T follicular helper cell (primary cell): Measurements from ENCODE around the gene LRBA.

Experiments used
- DNase-seq: peaks from one replicate; pipeline ENCODE4 v3.0.0-alpha.2; 2020; ENCODE audit warnings: low read depth

The LRBA gene

DNA sequence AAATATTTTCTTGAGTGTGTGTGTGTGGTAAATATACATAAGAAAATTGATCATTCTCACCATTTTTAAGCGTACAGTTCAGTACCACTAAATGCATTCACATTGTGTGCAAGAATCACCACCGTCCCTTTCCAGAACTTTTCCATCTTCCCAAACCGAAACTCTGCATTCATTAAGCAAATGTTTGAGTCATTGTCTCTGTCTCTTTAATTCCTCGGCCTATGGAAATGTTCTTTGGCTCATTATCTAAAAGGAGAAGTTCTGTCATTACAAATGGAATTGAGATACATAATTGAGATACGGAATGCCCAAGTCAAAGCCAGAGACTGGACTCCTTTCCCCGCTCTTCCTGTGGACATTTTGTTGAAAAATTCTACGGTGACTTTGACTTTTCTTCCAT, 767.9 kb downstream of the LRBA start:
- DNase-seq = no peak

DNA sequence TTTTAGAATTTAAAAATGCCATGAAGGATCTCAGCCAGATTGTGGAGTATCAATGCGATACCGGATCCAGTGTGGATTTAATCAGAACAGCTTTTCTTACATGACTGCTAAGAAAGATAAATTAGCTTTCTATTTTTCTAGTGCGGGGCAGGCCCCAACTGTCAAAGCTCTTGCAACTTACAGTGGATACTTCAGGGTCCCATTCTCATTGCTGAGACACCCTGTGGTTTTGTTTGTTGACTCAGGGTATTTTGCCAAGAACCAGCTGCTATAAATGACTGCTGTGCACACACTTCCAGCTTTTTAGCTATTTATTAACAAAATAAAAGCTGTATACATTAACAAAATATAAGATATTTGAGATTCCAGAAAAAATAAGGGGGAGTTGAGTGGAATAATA, 770.5 kb downstream of the LRBA start:
- no peak for DNase-seq

DNA sequence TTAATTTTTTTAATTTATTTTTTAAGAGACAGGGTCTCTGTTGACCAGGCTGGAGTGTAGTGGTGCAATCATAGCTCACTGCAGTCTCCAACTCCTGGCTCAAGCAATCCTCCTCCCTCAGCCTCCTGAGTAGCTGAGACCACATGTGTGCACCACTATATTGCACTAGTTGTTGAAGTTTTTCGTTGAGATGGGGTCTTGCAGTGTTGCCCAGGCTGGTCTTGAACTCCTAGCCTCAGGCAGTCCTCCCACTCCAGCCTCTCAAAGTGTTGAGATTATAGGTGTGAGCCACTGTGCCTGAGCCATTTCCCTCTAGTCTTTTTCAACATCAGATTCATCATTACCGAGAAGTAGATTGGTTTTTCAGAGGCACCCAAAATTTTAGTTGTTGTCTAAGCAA, 771.2 kb downstream of the LRBA start:
- DNase-seq = no peak

DNA sequence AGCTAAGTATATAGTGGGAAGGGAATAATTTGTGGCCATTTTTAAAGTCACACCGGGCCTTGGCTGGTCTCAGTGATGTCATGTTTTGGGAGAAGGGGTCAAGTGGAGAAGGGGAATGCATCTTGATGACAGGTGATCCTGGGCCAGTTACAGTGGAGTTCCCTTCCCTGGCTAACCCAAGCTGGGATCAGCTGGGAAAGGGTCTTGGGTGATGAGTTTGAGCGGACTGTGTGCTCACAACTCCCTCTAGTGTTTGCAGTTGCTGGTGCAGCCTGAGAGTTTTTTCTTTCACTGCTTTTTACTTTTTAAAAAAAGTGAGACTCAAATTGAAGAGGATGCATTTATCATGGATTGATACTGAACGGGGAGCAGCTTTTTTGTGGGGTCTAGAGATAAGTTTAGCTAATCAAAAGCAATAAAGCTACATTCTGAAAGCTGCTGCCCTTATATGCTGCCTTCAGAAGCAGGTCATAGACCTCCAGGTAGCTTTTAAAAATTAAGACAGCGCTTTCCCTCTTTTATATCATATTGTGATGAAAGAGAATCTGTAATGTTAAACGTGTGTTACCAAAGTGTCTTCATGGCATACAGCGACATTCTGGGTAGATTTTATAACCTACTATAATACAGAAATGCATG, 772.1 kb downstream of the LRBA start:
- DNase-seq = no peak

DNA sequence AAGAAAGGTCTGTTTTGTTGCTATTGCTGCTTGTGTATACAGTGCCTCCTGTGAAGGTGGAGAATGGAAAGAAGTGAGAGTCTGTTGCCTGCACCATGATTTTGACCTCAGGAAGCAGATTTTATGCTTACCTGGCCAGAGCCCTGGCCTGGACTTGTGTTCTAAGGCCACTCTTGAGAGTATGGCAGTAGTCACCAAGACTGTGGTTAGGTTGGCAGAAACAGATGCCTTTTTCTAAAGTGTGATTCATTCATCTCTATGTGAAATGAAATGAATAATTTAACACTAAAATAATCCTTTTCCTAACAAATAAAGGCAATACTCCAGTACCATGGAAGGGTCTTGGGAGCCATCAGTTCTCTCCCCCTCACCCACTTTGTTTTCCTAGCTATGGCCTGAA, 775.1 kb downstream of the LRBA start:
- DNase-seq = no peak

DNA sequence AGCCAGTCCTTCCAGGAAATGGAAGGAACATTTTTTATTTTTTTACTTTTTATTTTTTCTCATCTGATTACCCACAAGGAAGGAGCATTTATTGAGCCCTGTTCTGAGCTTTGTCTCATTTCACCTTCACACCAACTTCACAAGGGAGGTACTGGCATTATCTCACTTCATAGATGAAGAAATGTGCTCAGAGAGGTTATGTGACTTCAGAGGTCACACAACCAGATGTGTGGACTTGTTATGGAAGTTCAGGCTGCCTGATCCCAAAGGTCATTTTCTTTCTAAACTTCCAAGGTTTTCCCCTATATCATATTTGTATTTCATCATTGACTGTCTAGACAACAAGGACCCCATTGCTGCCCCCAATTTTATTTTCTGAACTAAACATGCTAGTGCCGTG, 776.5 kb downstream of the LRBA start:
- DNase-seq = no peak

DNA sequence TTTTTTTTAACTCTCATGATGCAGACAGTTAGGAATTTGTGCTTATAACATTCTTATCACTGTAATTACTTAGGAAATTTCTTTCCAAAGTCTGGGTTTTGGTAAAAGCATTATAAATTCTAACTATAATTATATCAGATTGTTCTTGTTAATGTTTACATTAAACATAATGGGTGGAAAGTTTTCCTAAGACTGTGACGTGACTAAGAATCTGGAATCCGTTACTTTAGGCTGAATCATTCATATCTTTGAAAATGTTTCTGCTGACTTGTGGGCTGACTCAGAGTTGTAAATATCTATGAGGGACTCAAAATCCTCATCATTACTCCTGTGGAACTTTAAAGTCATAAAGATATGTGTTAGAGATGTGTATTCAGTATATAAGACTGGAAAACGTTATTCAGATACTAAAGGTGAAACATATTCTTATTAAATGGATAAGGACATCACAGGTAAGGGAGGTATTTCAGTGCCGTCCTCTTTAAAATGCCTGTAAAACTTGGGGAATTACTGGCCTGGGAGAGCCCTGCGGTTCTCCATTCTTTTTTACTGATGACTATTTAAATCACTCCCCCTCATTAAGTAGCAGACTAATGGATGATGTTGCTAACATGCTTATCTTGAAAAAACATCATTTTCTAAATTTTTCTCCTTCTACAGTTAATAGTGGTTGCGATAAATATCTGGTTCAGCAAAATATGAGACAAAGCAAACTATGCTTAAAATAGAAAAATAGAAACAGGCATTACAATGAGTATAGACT, 777.8 kb downstream of the LRBA start:
- no peak for DNase-seq

DNA sequence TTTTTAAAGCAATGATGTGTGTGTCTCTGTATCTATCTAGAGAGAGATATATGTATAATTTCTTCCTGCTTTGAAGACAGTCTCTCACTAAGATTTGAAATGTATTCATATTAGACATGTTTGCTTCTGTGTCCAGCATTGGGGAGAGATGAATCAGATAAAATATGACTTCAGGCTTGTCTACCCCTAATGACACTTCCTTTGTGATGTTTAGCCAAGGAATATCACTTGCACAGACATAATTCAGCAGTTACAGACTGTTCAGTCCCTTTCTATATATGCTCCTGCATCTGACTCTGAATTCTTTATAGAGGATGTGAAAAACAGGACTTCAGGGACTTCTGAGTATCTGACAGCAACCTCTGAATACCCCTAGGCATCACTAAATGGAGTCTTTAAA, 778.5 kb downstream of the LRBA start:
- no peak for DNase-seq

DNA sequence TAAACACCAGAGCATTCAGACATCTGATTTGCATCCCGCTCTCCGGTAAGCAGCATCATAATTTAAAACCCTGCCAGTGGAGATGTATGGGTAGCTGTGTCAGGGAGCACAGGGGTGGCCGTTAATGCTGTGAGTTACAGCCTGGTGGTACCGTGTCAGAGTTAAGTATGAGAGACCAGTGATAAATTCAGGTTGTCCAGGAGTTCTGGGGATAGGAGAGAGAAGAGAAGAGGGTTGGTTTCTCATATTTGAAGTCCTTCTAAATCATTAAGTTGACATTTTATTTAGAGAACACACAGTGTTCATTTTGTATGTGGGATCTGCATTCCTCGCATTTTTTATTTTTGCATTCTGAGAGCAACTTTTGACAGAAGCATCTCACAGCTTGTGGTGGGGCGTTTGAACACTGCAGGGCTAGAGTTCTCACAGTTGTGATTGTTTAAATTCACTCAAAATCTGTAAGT, 779.2 kb downstream of the LRBA start:
- no peak for DNase-seq

DNA sequence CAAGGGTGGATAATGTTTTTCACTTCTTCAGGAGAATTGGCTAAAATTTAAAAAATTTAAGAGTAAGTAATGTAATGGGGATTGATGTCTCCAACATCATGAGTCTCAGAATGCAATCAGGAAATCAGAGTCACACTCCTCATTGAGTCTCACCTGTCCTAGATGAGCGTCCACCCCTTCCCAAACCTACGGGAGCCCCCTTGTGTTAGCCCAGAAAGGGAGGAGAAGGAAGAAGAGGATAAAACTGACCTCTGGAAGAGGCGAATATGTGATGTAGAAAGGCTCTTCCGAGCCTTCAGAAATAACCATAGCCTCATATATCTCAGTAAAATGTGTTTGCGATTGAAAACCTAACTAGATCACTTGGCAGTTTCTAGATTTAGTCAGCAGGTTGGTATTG, 779.8 kb downstream of the LRBA start:
- DNase-seq = no peak

DNA sequence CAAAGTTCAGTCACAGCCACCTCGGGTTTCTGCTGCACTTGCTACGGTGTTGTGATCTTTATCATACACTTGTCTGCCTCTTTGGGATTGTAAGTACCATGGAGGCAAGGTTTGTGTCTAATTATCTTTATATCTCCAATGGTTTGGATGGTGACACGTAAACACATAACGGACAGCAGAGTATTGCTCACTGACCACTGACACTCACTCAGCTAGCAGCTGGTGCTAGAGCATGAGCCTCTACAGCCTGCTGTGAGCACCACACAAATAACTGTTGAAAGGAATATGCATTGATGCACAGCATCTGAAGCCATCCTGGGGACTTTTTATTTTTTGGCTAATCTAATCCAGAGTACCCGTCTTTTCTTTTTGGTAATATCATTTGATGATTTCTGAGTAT, 780.8 kb downstream of the LRBA start:
- no peak for DNase-seq

DNA sequence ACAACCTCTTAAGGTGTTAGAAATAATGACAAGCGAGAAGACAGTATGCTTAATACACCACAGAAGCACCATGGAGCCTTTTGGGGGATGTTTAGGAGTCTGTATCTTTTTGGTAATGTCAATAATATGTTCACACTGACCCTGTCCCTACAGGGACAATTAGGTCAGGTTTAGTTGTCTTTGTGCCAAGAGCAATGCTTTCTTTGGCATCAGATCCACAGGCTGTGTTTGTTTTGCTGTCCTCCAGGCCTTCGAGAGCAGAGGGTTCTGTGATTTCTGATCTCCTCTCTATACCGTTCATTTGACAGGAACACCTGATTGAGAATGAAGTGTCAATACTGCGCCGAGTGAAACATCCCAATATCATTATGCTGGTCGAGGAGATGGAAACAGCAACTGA, 783.1 kb downstream of the LRBA start:
- DNase-seq = no peak

DNA sequence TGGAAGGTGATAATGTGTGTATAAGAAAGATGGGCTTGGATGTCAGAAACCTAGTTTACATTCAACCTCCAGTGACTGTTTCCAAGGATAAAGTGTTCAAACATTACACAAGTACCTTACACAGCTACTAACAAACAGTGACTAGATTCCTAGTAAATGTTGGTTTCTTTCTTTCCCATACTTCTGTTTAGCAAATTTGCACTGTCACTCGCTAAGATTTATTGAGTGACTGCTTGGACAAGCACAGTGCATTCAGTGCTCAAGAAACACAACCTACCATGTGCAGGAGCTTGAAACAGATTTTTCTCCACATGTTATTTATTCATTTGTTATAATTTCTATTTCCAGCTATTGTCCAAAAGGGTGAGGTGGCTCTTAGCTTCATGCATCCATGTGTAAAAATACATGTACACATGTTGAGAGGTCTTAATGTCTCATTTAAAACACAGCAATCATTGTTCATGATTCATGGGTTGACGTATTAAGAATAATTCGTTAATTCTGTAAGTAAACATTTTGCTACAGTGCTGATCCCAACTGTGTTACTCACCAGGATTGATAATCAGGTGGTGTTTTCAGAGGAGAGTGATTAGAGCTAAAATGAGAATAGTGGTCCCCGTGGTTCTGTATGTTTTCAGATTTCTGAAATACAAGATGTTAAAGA, 783.8 kb downstream of the LRBA start:
- no peak for DNase-seq

DNA sequence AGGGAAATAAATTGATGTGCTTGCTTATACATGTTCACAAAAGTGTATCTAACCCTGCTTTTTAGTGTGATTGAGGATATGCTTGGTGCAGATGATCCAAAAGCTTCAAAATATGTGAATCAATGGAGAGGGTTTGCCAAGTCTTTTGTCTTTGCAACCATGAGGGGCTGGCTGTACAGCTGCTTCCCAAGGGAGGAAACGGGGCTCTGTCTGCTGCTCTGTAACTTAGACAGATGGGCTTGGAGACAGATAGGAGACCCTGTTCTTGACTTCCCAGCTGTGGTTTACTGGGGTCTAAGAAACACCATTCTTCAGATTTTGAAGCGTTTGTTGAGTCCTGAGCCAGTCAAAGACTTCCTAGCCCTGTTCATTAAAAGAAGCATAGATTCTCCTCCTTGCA, 784.5 kb downstream of the LRBA start:
- no peak for DNase-seq

DNA sequence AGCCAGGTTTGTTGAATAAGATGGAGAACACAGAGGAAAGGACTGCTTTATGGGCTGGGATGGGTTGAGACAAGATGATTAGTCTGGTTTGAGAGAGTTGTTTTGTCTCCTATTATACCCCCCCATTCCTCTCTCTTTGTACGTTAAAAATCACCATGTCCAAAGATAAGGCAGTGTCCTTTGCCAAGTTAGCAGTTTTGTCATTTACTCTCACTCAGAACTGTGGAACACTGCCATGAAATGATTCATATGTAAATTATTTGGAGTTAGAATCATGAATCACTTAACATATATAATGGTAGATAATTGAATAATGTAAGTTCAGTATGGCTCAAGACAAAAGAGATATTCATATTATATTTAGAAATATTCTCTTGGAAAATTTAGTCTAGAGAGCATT, 785.6 kb downstream of the LRBA start:
- no peak for DNase-seq

DNA sequence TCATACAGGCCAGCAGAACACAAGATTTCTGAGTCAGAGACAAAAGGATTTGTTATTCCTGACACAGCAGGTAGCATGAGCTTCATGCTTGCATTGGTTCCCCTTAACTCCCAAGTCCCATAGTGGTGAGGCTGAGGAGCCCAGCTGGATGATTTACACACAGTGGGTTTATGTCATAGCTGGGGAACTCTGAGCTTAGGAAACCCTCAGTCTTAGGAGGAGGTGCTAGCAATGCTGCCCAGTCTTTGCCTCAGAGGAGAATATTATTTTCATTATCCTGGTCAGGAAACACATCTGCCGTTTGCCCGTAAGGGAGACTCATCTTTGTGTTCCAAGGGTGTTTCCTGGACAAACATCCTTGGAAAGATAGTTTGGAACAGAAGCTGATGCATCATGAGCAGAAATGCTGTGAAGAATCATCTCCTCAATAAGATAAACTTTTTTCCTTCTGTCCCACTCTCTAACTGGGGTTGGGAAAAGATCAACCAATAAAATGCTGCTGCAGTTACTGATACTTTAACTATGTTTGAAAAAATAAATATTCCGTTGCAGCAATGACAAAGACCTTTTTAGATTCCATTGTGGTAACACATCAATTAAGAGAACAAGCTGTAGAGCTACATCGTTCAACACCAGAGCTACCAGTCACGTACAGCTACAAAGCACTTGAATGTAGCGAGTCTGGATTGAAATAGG, 790.0 kb downstream of the LRBA start:
- no peak for DNase-seq

DNA sequence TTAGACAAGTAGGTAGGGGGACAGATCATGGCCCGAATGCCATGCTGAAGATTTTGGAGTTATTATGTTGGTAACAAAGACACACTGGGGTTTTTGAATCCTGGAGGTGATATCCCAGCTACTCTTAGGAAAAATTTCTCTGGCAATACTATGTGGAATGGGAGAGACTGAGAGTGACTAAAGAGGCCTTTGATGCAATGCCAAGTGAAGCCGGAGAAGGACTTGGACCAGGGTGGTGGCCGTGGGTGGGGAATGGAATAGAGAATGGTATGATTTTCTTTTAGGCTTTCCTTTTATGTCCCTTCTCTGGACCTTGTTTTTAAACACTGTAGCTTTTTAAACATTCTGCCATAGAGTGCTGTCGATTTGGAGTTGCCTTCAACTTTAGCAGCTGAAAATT, 795.2 kb downstream of the LRBA start:
- no peak for DNase-seq

DNA sequence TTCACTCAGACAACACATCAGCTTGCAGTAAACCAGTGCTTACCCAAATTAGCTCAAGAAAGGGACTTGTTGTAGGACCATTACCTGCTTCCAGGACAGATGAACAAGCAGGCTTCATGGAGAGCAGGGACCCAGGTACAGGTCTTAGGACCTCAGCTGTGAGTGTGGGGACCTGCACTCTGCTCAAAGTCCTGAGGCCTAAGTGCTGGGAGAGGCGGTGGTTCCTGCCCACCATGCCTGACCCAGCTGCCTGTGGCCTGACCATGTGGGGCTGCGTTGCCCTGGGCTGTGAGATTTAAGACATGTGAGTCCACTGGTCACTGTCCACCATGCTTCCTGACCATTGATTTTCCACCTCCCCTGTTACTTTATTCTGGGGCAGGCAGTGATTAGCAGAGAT, 796.6 kb downstream of the LRBA start:
- DNase-seq = no peak

DNA sequence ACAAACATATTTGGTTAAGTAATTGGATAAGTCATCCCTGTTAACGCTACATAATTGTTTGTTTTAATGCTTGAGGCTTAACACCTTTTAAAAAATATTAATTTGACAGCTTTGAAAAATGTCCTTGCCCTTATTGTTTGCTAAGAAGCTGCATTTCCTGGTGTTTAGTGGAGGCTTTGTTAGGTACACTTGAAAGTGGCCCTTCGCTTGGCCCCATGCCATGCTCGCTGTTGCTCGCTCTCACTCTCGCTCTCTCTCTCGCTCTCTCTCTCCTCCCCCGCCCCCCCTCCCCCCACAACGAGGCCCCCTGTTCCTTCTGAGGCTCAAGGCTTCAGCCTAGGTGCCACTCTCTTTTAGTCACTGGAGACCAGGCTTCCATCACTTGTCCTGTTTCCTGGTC, 797.3 kb downstream of the LRBA start:
- DNase-seq = no peak

DNA sequence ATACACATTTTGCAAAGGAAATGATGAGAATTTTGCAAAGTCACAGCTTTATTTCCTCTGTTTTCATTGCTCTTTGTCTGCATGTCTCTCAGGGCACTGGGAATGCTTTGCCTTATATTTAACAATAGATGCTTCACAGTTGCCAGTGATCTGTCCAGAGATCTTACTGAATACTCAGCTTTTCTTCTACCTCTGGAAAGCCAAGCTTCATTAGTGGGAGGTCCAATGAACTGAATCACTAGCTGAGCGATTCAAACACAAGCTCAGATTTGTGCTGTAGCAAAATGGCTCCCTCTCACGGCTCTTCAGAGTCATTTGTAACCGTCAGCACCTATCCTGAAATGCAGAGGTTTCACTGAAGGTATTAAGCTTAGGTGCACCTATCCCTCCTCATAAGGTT, 797.9 kb downstream of the LRBA start:
- DNase-seq = no peak

DNA sequence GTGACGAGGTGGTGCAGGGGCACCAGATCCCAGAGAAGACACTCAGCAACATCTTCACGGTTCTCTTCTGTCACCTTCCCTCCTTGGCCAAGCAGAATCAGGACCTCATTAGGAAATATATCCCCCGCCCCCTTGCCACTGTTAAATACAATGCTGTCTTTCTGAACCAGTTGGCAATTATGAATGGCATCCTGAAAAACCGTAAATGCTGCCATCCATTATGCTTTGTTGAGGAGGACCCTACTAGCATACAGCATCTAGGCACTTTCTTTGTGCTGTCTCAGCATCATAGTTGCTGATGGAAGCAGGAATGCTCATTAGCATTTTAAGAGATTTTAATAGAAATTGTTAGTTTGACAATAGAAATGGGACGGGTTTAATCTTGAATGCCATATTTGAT, 798.4 kb downstream of the LRBA start:
- no peak for DNase-seq

DNA sequence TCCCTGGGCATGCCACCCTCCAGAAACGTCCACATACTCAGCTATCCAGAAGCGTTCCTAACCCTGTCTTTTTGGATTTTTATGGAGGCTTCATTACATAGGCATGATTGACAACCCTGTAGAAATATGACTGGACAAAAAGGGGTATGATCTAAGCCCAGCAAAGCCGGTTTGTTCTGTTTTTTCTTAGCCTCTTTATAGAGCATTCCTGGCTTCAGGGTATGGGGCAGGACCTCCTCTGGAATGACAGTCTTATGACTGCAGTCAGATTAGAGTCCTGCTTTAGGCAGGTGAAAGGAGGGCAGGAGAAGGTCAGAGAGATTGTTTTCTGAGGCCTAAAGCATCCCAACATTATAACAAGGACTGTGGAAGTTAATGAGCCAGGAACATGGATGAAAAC, 799.5 kb downstream of the LRBA start:
- DNase-seq = no peak
